Osteoblast (primary cell): ENCODE measurements around the gene SMCHD1. TPM values are rescaled to one million over a fixed set of nuclear protein-coding genes. Genes with fewer than 3 reads are reported as not detected.
"Not testable (repeated sequence)": the region's sequence is repeated elsewhere in the genome, so short reads cannot be mapped to it uniquely, and the experiment has no call there.

Experiments used
- DNase-seq: peaks from one replicate; pipeline ENCODE4 v3.0.0; 2011; ENCODE audit warnings: low spot score, mixed read lengths; ENCODE audit not compliant: insufficient read length; ENCODE audit errors: missing footprints
- H2AFZ ChIP-seq: 2 replicates; pipeline ENCODE4 v1.6.0; 2011; ENCODE audit warnings: mild to moderate bottlenecking, low read length
- H3K27ac ChIP-seq: 2 replicates; pipeline ENCODE4 v1.5.1; 2011; ENCODE audit warnings: mild to moderate bottlenecking, low read depth, low read length, moderate library complexity
- H3K27me3 ChIP-seq: 2 replicates; pipeline ENCODE4 v1.6.0; 2012; ENCODE audit warnings: mild to moderate bottlenecking, control low read depth, inconsistent platforms, low read length, moderate library complexity; ENCODE audit not compliant: insufficient read depth
- H3K36me3 ChIP-seq: 2 replicates; pipeline ENCODE4 v1.5.1; 2011; ENCODE audit warnings: mild to moderate bottlenecking, low read length, control low read depth, moderate library complexity; ENCODE audit not compliant: insufficient read depth
- H3K4me1 ChIP-seq: 2 replicates; pipeline ENCODE4 v1.5.1; 2011; ENCODE audit warnings: mild to moderate bottlenecking, low read length, control low read depth, moderate library complexity; ENCODE audit not compliant: insufficient read depth
- H3K4me2 ChIP-seq: 2 replicates; pipeline ENCODE4 v1.6.0; 2011; ENCODE audit warnings: mild to moderate bottlenecking, low read length; ENCODE audit not compliant: insufficient read depth
- H3K4me3 ChIP-seq: fragments of 200-600 bp; sonication (generic); 3 replicates; pipeline ENCODE4 v1.5.1; 2012; ENCODE audit warnings: mild to moderate bottlenecking, low read length, inconsistent platforms; ENCODE audit not compliant: insufficient read depth
- H3K79me2 ChIP-seq: 2 replicates; pipeline ENCODE4 v1.6.0; 2012; ENCODE audit warnings: mild to moderate bottlenecking, low read length, control low read depth, inconsistent platforms; ENCODE audit not compliant: insufficient read depth
- H3K9me3 ChIP-seq: 2 replicates; pipeline ENCODE4 v1.5.1; 2011; ENCODE audit warnings: low read depth, low read length, control low read depth
- H4K20me1 ChIP-seq: 2 replicates; pipeline ENCODE4 v1.6.0; 2012; ENCODE audit warnings: mild to moderate bottlenecking, low read length, control low read depth; ENCODE audit not compliant: insufficient read depth
- CTCF ChIP-seq: IDR thresholded peaks from 2 replicates; pipeline ENCODE4 v1.5.1; 2011; ENCODE audit warnings: mild to moderate bottlenecking, low read depth, low read length, moderate library complexity; ENCODE audit errors: extremely low read depth
- total RNA-seq: library from RNA; depleted of rRNA; stranded (reverse); fragments of >200 nt; gene quantifications from 2 replicates; pipeline ENCODE4 v1.2.3, GENCODE V29; 2012

SMCHD1 gene
- total RNA-seq, 1 donor, result 53.6 TPM

GRCh38 chr18:2825613-2826175 is 170.2 kb downstream of the SMCHD1 start:
- Histone ChIP-seq H3K36me3 (no peaks in the 10 kb centered on the region), H3K27ac (no peak overlapping the region), H3K9me3 (no peaks in the 10 kb centered on the region), H3K4me1 (peaks cover 6% of the 10 kb centered on the region), H3K4me2 (no peak overlapping the region), H2AFZ (no peak overlapping the region), H3K4me3 (no peak overlapping the region), H3K79me2 (no peaks in the 10 kb centered on the region), H4K20me1 (no peaks in the 10 kb centered on the region), H3K27me3 (no peaks in the 10 kb centered on the region)
- DNase-seq, result no peak
- TF ChIP-seq CTCF, result no peak

GRCh38 chr18:2826581-2826980 is 171.1 kb downstream of the SMCHD1 start:
- DNase-seq, result peak; percentile 23
- no peak for TF ChIP-seq CTCF
- Histone ChIP-seq H3K27ac (no peak overlapping the region), H3K9me3 (no peaks in the 10 kb centered on the region), H3K36me3 (no peaks in the 10 kb centered on the region), H2AFZ (peak overlapping the region; percentile 27), H3K27me3 (no peaks in the 10 kb centered on the region), H3K4me2 (no peak overlapping the region), H3K79me2 (no peaks in the 10 kb centered on the region), H3K4me3 (no peak overlapping the region), H4K20me1 (no peaks in the 10 kb centered on the region), H3K4me1 (peaks cover 6% of the 10 kb centered on the region)

DNA sequence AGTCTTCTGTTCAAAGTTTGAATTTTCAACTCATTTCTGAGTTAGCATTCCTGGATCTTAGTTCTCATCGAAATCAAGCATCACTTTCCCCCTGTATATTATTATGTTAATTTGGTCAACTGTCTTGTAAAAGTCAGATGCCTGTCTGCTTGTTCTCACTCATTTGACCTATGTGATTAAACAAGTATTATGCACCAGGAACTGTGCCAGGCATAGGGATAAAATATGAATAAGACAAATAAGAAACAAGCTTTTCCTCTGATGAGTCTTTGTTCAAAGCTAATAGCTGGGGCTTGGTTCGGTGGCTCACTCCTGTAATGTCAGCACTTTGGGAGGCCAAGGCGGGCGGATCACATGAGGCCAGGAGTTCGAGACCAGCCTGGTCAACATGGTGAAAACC is 171.5 kb downstream of the SMCHD1 start:
- H2AFZ ChIP-seq, result peak overlapping the region; percentile 27
- peak; percentile 15 for DNase-seq
- H3K27me3 ChIP-seq, result no peaks in the 10 kb centered on the region
- peaks cover 6% of the 10 kb centered on the region for H3K4me1 ChIP-seq
- H3K4me3 ChIP-seq, result no peak overlapping the region
- H3K9me3 ChIP-seq, result no peaks in the 10 kb centered on the region
- no peak overlapping the region for H3K27ac ChIP-seq
- no peak for TF ChIP-seq CTCF
- no peak overlapping the region for H3K4me2 ChIP-seq
- H3K79me2 ChIP-seq, result no peaks in the 10 kb centered on the region
- no peaks in the 10 kb centered on the region for H3K36me3 ChIP-seq
- no peaks in the 10 kb centered on the region for H4K20me1 ChIP-seq

- H3K36me3 ChIP-seq, H2AFZ ChIP-seq, H3K4me3 ChIP-seq, H3K4me2 ChIP-seq, H3K79me2 ChIP-seq, DNase-seq, H3K9me3 ChIP-seq, H3K4me1 ChIP-seq, H3K27me3 ChIP-seq, H4K20me1 ChIP-seq, H3K27ac ChIP-seq: not testable (repeated sequence)
Observed at GRCh38 chr18:2836118-2836517, 180.6 kb downstream of the SMCHD1 start.

DNA sequence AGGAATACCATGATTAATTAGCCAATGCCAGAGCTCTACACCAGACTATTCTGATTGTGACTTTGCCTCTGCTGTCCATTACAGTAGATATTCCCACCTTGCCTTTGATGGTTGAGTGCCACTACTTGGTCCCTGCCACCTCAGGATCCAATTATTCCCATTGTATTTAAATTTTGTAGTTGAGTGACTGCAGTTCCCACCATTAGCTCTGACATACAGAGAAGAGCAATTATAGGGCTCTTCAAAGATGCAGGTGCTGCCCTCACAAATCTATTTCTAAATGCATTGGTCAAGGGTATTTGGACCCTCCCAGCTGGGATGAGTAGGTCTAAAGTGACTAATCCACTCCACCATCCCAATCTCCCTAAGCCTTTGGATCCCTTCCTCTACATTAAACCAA is 181.8 kb downstream of the SMCHD1 start:
- H4K20me1 ChIP-seq, H3K36me3 ChIP-seq, H3K79me2 ChIP-seq, H3K4me3 ChIP-seq, H3K27me3 ChIP-seq, H3K4me2 ChIP-seq, DNase-seq, H2AFZ ChIP-seq, H3K9me3 ChIP-seq, H3K4me1 ChIP-seq, H3K27ac ChIP-seq: not testable (repeated sequence)
